GM12892 (cell line): ENCODE data around the gene ADAMTS15. TPM values are rescaled to one million over a fixed set of nuclear protein-coding genes. Genes with fewer than 3 reads are reported as not detected.

ENCODE experiments used
- DNase-seq: peaks from one replicate; pipeline ENCODE4 v3.0.0; 2011; ENCODE audit not compliant: insufficient read length
- FAIRE-seq: peaks from 2 replicates; lab custom pipeline; 2011; peaks lifted over from hg19 to GRCh38; lab: Jason Lieb, UNC
- POLR2A ChIP-seq: IDR thresholded peaks from 2 replicates; pipeline ENCODE4 v1.6.1; 2011; ENCODE audit warnings: low read depth, low read length, control low read depth
- POLR2AphosphoS5 ChIP-seq: IDR thresholded peaks from 2 replicates; pipeline ENCODE4 v1.6.1; 2011; ENCODE audit warnings: low read depth, low read length, control low read depth
- TAF1 ChIP-seq: IDR thresholded peaks from 2 replicates; pipeline ENCODE4 v1.6.1; 2011; ENCODE audit warnings: low read depth, mild to moderate bottlenecking, control low read depth, low read length, borderline replicate concordance
- polyA plus RNA-seq: library from polyadenylated mRNA; unstranded; fragments of >200 nt; gene quantifications from one replicate; pipeline ENCODE4 v1.2.1, GENCODE V29; 2012; ENCODE audit warnings: missing spikeins, inconsistent platforms; ENCODE audit not compliant: missing spikeins

ADAMTS15 gene
- polyA plus RNA-seq = not detected

- TF ChIP-seq POLR2A (no peak), POLR2AphosphoS5 (no peak), TAF1 (no peak)
- DNase-seq (no peak), FAIRE-seq (no peak)
Observed at GRCh38 chr11:130448416-130449309, at the start of gene ADAMTS15. Gene ADAMTS15 (plus strand): TSS chr11:130448645. CDS start chr11:130448974, 329 bp downstream.

GRCh38 chr11:130399196-130399595, 49.2 kb upstream of the ADAMTS15 start:
- FAIRE-seq (no peak), DNase-seq (no peak)
- TF ChIP-seq POLR2A = no peak
- TF ChIP-seq TAF1 = no peak

GRCh38 chr11:130400781-130401483, 47.5 kb upstream of the ADAMTS15 start:
- TF ChIP-seq POLR2A (no peak), POLR2AphosphoS5 (no peak), TAF1 (no peak)
- no peak for FAIRE-seq
- DNase-seq = no peak

GRCh38 chr11:130402570-130402969, 45.9 kb upstream of the ADAMTS15 start:
- TF ChIP-seq POLR2A (no peak), POLR2AphosphoS5 (no peak), TAF1 (no peak)
- DNase-seq (no peak), FAIRE-seq (no peak)

GRCh38 chr11:130403271-130403804, 45.1 kb upstream of the ADAMTS15 start:
- DNase-seq (no peak), FAIRE-seq (no peak)
- TF ChIP-seq TAF1 (no peak), POLR2AphosphoS5 (no peak), POLR2A (no peak)

- TF ChIP-seq POLR2A (no peak), POLR2AphosphoS5 (no peak), TAF1 (no peak)
- no peak for DNase-seq
- FAIRE-seq = no peak
Observed at GRCh38 chr11:130403967-130404366, 44.5 kb upstream of the ADAMTS15 start.

GRCh38 chr11:130404727-130405126, 43.7 kb upstream of the ADAMTS15 start:
- TF ChIP-seq POLR2AphosphoS5 (no peak), TAF1 (no peak), POLR2A (no peak)
- DNase-seq (no peak), FAIRE-seq (no peak)

- DNase-seq = no peak
- FAIRE-seq = no peak
- TF ChIP-seq POLR2AphosphoS5 = no peak
- no peak for TF ChIP-seq TAF1
- no peak for TF ChIP-seq POLR2A
Observed at GRCh38 chr11:130405428-130405827, 43.0 kb upstream of the ADAMTS15 start.

GRCh38 chr11:130407978-130408377, 40.5 kb upstream of the ADAMTS15 start:
- DNase-seq (no peak), FAIRE-seq (no peak)
- no peak for TF ChIP-seq POLR2AphosphoS5
- no peak for TF ChIP-seq POLR2A
- TF ChIP-seq TAF1 = no peak

GRCh38 chr11:130408401-130408890, 40.0 kb upstream of the ADAMTS15 start:
- TF ChIP-seq POLR2AphosphoS5 = no peak
- TF ChIP-seq TAF1 = no peak
- TF ChIP-seq POLR2A = no peak
- no peak for FAIRE-seq
- no peak for DNase-seq

- DNase-seq = no peak
- no peak for FAIRE-seq
- no peak for TF ChIP-seq POLR2A
- no peak for TF ChIP-seq TAF1
- no peak for TF ChIP-seq POLR2AphosphoS5
Observed at GRCh38 chr11:130408901-130409300, 39.5 kb upstream of the ADAMTS15 start.
